ENCODE data around the gene LDAH.

LDAH gene

GRCh38 chr2:20771299-20771698, 51.6 kb downstream of the LDAH start:
- FAIRE-seq = no peak

GRCh38 chr2:20766798-20767644, 55.9 kb downstream of the LDAH start:
- FAIRE-seq = no peak

DNA sequence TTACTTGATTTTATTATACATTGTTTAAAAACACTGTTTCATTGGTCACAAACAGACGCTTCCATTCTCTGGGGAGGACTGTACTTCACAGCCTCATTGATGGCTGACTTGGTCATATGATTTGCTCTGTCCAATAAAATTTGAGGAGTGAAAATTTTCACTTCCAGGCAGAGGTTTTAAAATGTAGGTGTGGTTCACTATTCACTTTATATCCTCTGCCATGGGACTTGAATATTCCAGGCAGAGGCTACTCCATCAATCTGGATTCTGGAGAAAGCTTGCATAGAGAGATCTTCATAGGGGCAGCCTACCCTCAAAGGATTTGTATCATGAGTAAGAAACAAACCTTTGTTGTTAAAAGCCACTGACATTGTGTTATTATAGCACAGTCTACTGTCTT, 56.7 kb downstream of the LDAH start:
- FAIRE-seq = no peak

- no peak for FAIRE-seq
These were observed 59.8 kb downstream of the LDAH start for GRCh38 chr2:20762945-20763683.

DNA sequence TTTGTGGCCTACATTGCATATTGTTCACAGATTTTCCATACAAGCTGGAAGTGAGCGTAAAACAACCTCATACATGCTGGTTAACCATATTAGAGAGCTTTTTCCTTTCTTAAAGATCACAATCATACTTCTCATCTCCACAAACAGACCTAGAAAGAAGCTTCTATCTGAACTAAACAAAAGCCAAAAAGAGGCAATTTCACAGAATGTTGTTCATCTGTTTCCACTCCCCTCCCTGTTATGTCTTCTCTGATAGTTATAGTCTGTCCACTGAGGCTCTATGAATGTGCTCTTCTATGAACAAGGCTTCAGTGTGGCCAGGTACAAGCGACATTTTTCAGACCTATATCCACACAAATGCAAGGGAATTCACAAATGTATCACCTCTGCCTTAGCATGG, 63.4 kb downstream of the LDAH start:
- no peak for FAIRE-seq

DNA sequence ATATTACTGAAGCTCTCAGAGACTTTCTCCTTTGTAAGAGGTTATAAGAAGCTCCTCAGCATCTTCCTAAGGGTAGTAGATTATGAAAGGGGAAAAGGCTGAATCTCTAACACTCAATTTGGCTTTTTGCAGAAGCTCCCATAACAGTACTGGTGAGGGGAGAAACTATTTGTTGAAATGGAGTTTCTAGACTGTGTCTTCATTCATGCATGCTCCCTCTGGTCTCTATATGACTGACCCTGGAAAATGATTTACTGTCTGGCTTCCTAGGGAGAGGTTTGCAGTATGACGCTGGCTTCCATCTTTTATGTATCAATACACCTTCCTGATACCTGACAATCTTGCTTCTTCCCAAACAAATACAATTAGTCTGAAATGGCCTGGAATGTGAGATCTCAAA, 63.9 kb downstream of the LDAH start:
- no peak for FAIRE-seq

DNA sequence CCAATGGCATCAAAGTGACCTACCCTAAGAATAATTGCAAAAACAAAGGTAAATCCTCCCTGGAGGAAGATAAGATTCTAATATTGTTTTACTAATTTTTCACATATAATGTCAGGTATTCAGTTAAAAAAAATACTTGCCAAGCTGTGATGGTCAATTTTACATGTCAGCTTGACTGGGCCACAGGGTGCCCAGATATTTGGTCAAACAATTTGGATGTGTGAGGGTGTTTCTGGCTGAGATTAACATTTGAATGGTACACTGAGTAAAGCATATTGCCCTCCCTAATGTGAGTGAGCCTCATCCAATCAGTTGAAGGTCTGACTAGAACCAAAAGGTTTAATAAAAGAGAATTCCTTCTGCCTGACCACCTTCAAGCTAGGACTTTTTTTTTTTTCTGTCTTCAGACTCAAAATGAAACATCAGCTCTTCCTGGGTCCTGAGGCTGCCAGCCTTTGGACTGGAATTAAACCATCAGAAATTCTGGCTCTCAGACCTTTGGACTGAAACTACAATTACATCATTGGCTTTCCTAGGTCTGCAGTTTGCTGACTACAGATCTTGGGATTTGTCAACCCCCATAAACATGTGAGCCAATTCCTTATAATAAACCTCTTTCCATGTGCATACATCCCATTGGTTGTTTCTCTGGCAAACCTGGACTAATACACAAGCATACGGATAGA, 65.4 kb downstream of the LDAH start:
- no peak for FAIRE-seq

DNA sequence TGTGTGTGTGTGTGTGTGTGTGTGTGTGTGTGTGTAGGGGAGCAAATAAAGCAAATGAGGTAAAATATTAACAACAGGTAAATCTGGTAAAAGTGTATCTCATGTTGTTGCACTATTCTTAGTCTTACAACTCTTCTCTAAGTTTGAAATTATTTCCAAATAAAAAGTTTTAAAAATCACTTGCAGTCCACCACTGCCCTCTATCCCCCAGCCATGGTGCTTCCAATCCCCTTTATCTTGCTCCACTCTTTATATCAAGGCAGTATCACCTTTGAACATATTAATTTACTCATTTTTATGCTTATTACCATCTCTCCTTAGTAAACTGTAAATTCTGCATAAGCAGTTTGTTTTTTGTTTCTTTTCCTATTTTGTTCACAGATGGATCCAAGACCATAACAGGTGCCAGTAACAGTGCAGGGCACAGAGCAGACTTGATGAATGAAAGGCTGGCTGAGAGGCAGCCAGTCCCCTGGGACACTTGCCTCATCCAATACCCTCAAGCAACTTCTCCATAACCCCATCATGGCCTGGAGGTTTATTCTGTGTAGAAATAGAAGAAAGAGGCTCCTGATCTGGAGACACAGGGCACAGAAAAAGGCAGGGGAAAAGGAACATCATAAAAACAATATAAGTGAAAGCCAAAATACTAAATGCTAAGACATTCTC, 67.6 kb downstream of the LDAH start:
- FAIRE-seq = no peak

DNA sequence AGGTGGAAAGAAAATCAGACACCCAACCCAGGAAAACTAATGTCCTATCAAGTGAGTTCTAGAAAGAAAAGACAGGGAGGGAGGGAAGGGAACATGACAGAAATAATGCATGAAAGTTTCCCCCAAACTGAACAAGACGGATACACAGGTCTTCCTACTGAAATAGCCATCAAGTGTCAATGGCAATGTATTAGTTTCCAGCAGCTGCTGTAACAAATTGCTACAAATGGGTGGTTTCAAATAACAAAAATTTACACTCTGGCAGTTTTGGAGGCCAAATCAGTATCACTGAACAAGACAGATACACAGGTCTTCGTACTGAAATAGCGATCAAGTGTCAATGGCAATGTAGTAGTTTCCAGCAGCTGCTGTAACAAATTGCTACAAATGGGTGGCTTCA, 70.6 kb downstream of the LDAH start:
- no peak for FAIRE-seq

GRCh38 chr2:20747317-20747716, 75.6 kb downstream of the LDAH start:
- no peak for FAIRE-seq

- FAIRE-seq = no peak
These were observed 76.9 kb downstream of the LDAH start for GRCh38 chr2:20745924-20746555.

GRCh38 chr2:20744366-20745335, 78.2 kb downstream of the LDAH start:
- FAIRE-seq = no peak

DNA sequence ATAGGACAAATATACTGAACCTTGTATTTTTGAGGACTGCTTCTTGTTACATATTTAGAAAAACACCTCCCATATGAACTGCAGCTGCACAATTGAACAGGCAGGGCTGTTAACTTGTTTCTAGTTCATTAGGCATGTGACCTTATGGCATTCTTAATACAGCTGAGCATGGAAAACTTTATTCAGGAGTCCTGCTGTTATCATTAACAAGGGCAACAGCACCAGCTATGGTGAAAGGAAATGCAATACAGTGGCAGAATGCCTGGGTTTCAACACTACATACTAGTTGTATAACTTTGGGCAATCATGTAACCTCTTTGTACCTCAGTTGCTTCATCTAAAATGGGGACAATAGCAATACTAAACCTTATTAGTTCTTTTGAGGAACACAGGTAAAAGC, 84.1 kb downstream of the LDAH start:
- FAIRE-seq = no peak

DNA sequence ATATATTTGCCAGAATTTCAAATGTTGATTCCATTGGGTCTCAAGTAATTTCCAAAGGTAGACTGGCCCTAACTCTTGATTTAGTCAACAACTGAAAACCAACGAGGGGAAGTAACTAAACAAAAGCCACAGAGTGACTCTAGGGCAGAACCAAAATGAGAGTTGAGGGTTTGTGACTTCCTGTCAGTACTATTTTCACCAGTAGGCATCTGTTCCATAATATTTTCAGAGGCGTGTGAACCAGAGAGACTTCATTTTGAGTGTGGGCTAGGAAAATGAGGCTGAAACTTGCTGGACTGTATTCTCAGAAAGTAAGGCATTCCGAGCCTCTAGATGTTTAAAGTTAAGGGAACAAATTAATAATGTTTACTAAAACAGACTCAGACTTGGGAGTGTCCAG, 85.4 kb downstream of the LDAH start:
- FAIRE-seq = no peak

- peak; percentile 12 for FAIRE-seq
These were observed 94.7 kb downstream of the LDAH start for GRCh38 chr2:20728114-20728758.

DNA sequence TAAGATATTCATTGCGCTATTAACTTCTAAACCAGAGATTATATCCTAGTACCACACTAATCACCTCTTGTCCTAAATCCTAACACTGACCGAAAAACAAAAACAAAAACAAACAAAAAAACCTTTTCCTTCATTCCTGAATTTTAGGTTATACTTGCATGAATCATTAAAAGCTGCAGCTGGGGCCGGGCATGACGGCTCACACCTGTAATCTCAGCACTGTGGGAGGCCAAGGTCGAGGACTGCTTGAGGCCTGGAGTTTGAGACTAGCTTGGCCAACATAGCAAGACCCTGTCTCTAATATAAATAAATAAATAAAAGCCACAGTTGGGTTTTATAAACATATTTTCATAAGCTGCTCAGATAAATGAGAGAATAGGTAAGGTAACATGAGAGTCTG, 96.0 kb downstream of the LDAH start:
- FAIRE-seq = no peak

GRCh38 chr2:20725782-20726181, 97.1 kb downstream of the LDAH start:
- no peak for FAIRE-seq

DNA sequence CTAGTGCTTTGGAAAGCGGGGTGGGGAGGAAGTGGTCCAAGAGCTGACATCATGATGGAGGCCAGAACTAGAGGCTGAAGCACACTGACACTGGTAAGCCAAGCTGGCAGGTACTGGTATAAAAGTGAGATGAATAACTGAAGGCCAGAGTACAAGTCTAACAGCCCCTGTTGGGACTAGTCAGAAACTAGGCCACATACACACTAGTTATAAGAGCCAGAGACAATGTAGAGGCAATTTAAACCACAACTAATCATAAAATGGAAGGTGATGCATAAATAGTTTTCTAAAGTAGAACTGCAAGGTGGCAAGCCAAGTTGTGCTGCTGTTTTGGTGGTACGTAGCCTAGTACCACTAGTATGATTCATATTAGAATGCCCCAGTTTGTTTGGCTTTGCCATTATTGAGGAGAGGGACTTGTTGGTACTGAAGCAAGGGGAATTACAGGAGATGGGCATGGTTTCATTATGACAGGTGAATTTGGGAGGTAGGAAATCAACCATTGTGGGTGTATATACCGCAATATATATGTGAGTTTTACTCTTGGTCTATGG, 98.3 kb downstream of the LDAH start:
- no peak for FAIRE-seq

DNA sequence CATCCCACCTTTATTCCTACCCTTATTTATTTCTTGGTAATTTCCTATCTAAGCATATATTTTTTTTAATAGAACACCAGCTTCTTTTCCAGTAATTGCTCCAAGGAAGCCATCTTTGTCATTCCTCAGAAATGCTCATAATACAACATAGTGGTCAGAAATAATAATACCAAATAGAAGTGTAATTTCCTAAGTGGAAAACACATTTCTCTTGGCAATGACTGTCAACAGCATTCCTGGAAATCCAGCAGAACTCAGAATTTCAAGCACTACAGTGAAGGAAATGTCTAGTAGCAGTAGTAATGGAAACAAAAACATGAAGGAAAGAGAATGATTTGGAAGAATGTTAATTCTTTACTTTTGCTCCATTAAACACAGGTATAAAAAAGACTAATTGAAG, 99.4 kb downstream of the LDAH start:
- FAIRE-seq = no peak

DNA sequence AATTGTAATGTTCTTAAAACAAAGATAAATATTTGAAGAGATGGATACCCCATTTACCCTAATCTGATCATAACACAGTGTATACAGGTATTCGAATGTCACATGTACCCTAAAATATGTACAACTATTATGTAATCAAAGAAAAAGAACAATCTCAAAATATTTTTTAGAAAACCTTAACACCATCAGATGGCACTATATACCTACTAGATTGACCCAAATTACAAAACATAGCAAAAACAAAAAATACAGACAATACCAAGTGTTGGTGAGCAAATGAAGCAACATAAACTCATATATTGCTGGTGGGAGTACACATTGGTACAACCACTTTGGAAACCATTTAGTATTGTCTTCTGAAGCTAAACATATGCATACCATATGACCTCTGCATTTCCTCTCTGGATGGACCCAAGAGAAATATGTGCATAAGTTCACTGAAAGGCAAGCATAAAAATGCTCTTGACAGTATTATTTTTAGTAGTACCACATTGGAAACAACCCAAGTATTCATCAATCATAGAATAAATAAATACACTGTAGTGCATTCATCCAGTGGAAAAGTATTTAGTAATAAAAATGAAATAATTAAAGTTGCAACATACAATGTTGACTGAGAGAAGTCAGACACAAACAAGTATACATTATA, 100.2 kb downstream of the LDAH start:
- no peak for FAIRE-seq
